ENCODE measurements around the gene HIF3A.

Gene HIF3A

GRCh38 chr19:46392252-46392801 is 95.5 kb downstream of the HIF3A start:
- TF ChIP-seq CTCF (IDR thresholded peaks at IDR 0.05) (no peak), ZFX (IDR thresholded peaks at IDR 0.05; ENCODE audit: borderline replicate concordance) (no peak)
- peak overlapping the region; percentile 30; the same call in 1 of the 2 replicates for H3K27ac ChIP-seq

GRCh38 chr19:46392837-46393236 is 96.0 kb downstream of the HIF3A start:
- H3K27ac ChIP-seq: peak overlapping the region; percentile 30; the same call in 1 of the 2 replicates
- TF ChIP-seq ZFX (IDR thresholded peaks at IDR 0.05; ENCODE audit: borderline replicate concordance) (no peak), CTCF (IDR thresholded peaks at IDR 0.05) (no peak)
